ENCODE measurements around the gene TIGIT. TPM values are rescaled to one million over a fixed set of nuclear protein-coding genes. Genes with fewer than 3 reads are reported as not detected.

TIGIT gene
- polyA plus RNA-seq, 1 donor from 2014 or later = 1.1 TPM

DNA sequence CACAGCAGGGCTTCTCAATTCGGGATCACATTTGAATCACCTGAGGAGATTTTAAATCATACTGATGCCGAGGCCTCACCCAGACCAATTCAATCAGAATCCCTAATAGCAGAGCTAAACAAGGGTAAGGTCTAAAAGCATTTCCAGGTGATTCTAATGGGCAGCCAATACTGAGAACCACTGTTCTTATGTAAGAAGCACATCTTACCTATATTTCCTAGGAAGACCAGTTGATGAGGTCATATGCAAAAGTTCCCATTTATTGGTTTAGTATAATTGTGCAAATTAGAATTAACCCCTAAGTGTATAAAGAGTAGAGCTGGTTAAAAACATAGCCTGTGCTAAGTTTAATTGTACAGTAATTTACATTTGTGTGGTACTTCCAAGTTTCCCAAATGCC lies 2.1 kb downstream of the TIGIT start:
- H2AFZ ChIP-seq (ENCODE audit: low read depth, low read length) = no peak overlapping the region
- H3K9me2 ChIP-seq (ENCODE audit: insufficient read depth, low read length) = no peaks in the 10 kb centered on the region
- H3K79me2 ChIP-seq (replicated peaks; ENCODE audit: insufficient read depth, low read length) = no peaks in the 10 kb centered on the region
- H3K9me3 ChIP-seq (ENCODE audit: low read length) = no peaks in the 10 kb centered on the region
- no peaks in the 10 kb centered on the region for H4K20me1 ChIP-seq (ENCODE audit: insufficient read depth)
- no peak for TF ChIP-seq EP300 (conservative IDR thresholded peaks at IDR 0.05; ENCODE audit: poor library complexity, severe bottlenecking)
- no peaks in the 10 kb centered on the region for H3K36me3 ChIP-seq (ENCODE audit: insufficient read depth, low read length)
- no peak overlapping the region for H3K9ac ChIP-seq (ENCODE audit: low read length)
- no peak overlapping the region for H3K27ac ChIP-seq (ENCODE audit: low read length)
- no peaks in the 10 kb centered on the region for H3K27me3 ChIP-seq (ENCODE audit: insufficient read depth, low read depth, low read length)
- H3F3A ChIP-seq (ENCODE audit: insufficient read depth, low read length, poor library complexity, severe bottlenecking) = no peaks in the 10 kb centered on the region
- no peak overlapping the region for H3K4me3 ChIP-seq (ENCODE audit: low read length)
- no peak overlapping the region for H3K4me2 ChIP-seq (ENCODE audit: low read length)

DNA sequence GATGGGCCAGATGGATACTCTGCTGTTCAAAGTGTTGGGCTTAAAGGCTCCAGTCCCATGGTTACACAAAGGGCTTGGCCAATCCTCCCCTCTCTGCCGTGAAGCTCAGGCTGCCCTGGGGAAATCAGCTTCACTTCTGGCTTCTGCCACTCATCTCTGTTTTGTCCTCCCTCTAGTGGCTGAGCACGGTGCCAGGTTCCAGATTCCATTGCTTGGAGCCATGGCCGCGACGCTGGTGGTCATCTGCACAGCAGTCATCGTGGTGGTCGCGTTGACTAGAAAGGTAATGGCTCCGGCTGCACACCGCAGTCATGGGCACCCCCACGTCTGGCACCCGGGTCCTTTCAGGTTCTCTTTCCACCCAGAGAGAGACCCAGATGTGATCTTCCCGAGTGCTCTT lies 5.6 kb downstream of the TIGIT start:
- no peak overlapping the region for H3K4me2 ChIP-seq (ENCODE audit: low read length)
- no peak overlapping the region for H2AFZ ChIP-seq (ENCODE audit: low read depth, low read length)
- TF ChIP-seq POLR2AphosphoS5 (IDR thresholded peaks at IDR 0.05) = no peak
- no peak for TF ChIP-seq RAD21 (conservative IDR thresholded peaks at IDR 0.05)
- no peak for TF ChIP-seq SMC3 (conservative IDR thresholded peaks at IDR 0.05; ENCODE audit: poor library complexity)
- no peak for TF ChIP-seq EZH2 (IDR thresholded peaks at IDR 0.05; ENCODE audit: borderline replicate concordance, insufficient read depth, low read length, poor library complexity, severe bottlenecking)
- TF ChIP-seq, protein P1, sequence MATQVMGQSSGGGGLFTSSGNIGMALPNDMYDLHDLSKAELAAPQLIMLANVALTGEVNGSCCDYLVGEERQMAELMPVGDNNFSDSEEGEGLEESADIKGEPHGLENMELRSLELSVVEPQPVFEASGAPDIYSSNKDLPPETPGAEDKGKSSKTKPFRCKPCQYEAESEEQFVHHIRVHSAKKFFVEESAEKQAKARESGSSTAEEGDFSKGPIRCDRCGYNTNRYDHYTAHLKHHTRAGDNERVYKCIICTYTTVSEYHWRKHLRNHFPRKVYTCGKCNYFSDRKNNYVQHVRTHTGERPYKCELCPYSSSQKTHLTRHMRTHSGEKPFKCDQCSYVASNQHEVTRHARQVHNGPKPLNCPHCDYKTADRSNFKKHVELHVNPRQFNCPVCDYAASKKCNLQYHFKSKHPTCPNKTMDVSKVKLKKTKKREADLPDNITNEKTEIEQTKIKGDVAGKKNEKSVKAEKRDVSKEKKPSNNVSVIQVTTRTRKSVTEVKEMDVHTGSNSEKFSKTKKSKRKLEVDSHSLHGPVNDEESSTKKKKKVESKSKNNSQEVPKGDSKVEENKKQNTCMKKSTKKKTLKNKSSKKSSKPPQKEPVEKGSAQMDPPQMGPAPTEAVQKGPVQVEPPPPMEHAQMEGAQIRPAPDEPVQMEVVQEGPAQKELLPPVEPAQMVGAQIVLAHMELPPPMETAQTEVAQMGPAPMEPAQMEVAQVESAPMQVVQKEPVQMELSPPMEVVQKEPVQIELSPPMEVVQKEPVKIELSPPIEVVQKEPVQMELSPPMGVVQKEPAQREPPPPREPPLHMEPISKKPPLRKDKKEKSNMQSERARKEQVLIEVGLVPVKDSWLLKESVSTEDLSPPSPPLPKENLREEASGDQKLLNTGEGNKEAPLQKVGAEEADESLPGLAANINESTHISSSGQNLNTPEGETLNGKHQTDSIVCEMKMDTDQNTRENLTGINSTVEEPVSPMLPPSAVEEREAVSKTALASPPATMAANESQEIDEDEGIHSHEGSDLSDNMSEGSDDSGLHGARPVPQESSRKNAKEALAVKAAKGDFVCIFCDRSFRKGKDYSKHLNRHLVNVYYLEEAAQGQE (IDR thresholded peaks at IDR 0.05; ENCODE audit: borderline replicate concordance) = no peak
- TF ChIP-seq MXI1 (conservative IDR thresholded peaks at IDR 0.05; ENCODE audit: poor library complexity, severe bottlenecking) = no peak
- TF ChIP-seq, protein P2, sequence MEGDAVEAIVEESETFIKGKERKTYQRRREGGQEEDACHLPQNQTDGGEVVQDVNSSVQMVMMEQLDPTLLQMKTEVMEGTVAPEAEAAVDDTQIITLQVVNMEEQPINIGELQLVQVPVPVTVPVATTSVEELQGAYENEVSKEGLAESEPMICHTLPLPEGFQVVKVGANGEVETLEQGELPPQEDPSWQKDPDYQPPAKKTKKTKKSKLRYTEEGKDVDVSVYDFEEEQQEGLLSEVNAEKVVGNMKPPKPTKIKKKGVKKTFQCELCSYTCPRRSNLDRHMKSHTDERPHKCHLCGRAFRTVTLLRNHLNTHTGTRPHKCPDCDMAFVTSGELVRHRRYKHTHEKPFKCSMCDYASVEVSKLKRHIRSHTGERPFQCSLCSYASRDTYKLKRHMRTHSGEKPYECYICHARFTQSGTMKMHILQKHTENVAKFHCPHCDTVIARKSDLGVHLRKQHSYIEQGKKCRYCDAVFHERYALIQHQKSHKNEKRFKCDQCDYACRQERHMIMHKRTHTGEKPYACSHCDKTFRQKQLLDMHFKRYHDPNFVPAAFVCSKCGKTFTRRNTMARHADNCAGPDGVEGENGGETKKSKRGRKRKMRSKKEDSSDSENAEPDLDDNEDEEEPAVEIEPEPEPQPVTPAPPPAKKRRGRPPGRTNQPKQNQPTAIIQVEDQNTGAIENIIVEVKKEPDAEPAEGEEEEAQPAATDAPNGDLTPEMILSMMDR (IDR thresholded peaks at IDR 0.05; ENCODE audit: poor library complexity, severe bottlenecking) = no peak
- TF ChIP-seq TAF1 (IDR thresholded peaks at IDR 0.05; ENCODE audit: low read depth) = no peak
- TF ChIP-seq EP300 (conservative IDR thresholded peaks at IDR 0.05; ENCODE audit: poor library complexity, severe bottlenecking) = no peak
- no peaks in the 10 kb centered on the region for H3F3A ChIP-seq (ENCODE audit: insufficient read depth, low read length, poor library complexity, severe bottlenecking)
- H3K27me3 ChIP-seq (ENCODE audit: insufficient read depth, low read depth, low read length) = no peaks in the 10 kb centered on the region
- H4K20me1 ChIP-seq (ENCODE audit: insufficient read depth) = no peaks in the 10 kb centered on the region
- H3K9ac ChIP-seq (ENCODE audit: low read length) = no peak overlapping the region
- H3K9me2 ChIP-seq (ENCODE audit: insufficient read depth, low read length) = no peaks in the 10 kb centered on the region
- no peaks in the 10 kb centered on the region for H3K36me3 ChIP-seq (ENCODE audit: insufficient read depth, low read length)
- H3K4me3 ChIP-seq (ENCODE audit: low read length) = no peak overlapping the region
- no peaks in the 10 kb centered on the region for H3K9me3 ChIP-seq (ENCODE audit: low read length)
- no peak overlapping the region for H3K27ac ChIP-seq (ENCODE audit: low read length)
- no peaks in the 10 kb centered on the region for H3K79me2 ChIP-seq (replicated peaks; ENCODE audit: insufficient read depth, low read length)

All from neural cell (in vitro differentiated cells).